Caco-2 (cell line): ENCODE results near the gene HHIPL1. TPM values are rescaled to one million over a fixed set of nuclear protein-coding genes. Genes with fewer than 3 reads are reported as not detected.
A peak's percentile ranks its signal among the peaks of the same experiment; 100 is the strongest.

Experiments
- BruUV-seq: library from RNA; stranded (reverse); fragments of 400-500 nt; replicated peaks from 2 replicates; lab custom pipeline; 2021; lab: Mats Ljungman, UMichigan
- CTCF ChIA-PET: fragments of 300-600 bp; sonication (Branson Sonifier 250); formaldehyde crosslinking; loops from one replicate; lab custom pipeline; 2022; ENCODE audit warnings: antibody characterized with exemption; lab: Charles Lee
- POLR2A ChIA-PET: fragments of 300-600 bp; sonication (Branson Sonifier 250); formaldehyde crosslinking; loops from one replicate; lab custom pipeline; 2022; ENCODE audit warnings: antibody characterized with exemption; lab: Charles Lee
- DNase-seq, 2 experiments: peaks; one replicate each; pipeline versions ENCODE4 v3.0.0 to v3.0.0-alpha.2; 2020 to 2022
- H3K27me3 ChIP-seq: replicated peaks from 2 replicates; pipeline ENCODE4 v1.6.0; 2011; ENCODE audit warnings: low read length; ENCODE audit not compliant: control insufficient read depth, insufficient read depth
- H3K36me3 ChIP-seq: 2 replicates; pipeline ENCODE4 v1.5.1; 2011; ENCODE audit warnings: low read length; ENCODE audit not compliant: control insufficient read depth, insufficient read depth
- H3K4me1 ChIP-seq: fragments of 250-450 bp; sonication (Bioruptor Pico); 2 replicates; pipeline ENCODE4 v1.5.1; 2020; ENCODE audit warnings: mild to moderate bottlenecking
- H3K4me3 ChIP-seq: 2 replicates; pipeline ENCODE4 v1.5.1; 2011; ENCODE audit warnings: low read depth, mild to moderate bottlenecking, control low read depth, low read length
- H3K9me3 ChIP-seq: fragments of 250-450 bp; sonication (Bioruptor Pico); 2 replicates; pipeline ENCODE4 v1.5.1; 2020; ENCODE audit warnings: mild to moderate bottlenecking, moderate library complexity
- H3K27ac Mint-ChIP-seq: one replicate; pipeline ENCODE4 v1.8.0; 2022; ENCODE audit warnings: mixed read lengths; ENCODE audit not compliant: unreplicated experiment
- H3K27me3 Mint-ChIP-seq: one replicate; pipeline ENCODE4 v1.8.0; 2022; ENCODE audit warnings: mixed read lengths; ENCODE audit not compliant: insufficient read depth, unreplicated experiment
- H3K36me3 Mint-ChIP-seq: one replicate; pipeline ENCODE4 v1.8.0; 2022; ENCODE audit warnings: mild to moderate bottlenecking, mixed read lengths; ENCODE audit not compliant: insufficient read depth, unreplicated experiment
- H3K4me1 Mint-ChIP-seq: one replicate; pipeline ENCODE4 v1.8.0; 2022; ENCODE audit warnings: low read depth, mixed read lengths; ENCODE audit not compliant: unreplicated experiment
- H3K4me3 Mint-ChIP-seq: one replicate; pipeline ENCODE4 v1.8.0; 2022; ENCODE audit warnings: mild to moderate bottlenecking, moderate library complexity, mixed read lengths; ENCODE audit not compliant: unreplicated experiment
- H3K9me3 Mint-ChIP-seq: one replicate; pipeline ENCODE4 v1.8.0; 2022; ENCODE audit warnings: mixed read lengths; ENCODE audit not compliant: unreplicated experiment
- intact Hi-C: fragments of 100-400 bp; cut with micrococcal nuclease; formaldehyde crosslinking; loops from one replicate; pipeline ENCODE4 v1.10.0; 2022; ENCODE audit not compliant: unreplicated experiment
- total RNA-seq: library from RNA; stranded (reverse); gene quantifications from 2 replicates; pipeline ENCODE4 v1.2.3, GENCODE V29; 2022
- TF ChIP-seq, protein P1 (sequence below), 2 experiments: fragments of 200-600 bp in 1 of 2; IDR thresholded peaks; 1 replicate in 1 of 2; 2 replicates in 1 of 2; pipeline versions ENCODE4 v1.5.1 to v1.8.0; 2011 to 2022; ENCODE audit warnings: antibody characterized with exemption in 1 of 2, control low read depth in 1 of 2, inconsistent platforms in 1 of 2, low read depth in 1 of 2, low read length in 1 of 2, mild to moderate bottlenecking in 1 of 2, moderate library complexity in 1 of 2; ENCODE audit not compliant: insufficient read depth in 1 of 2, severe bottlenecking in 1 of 2, unreplicated experiment in 1 of 2

Gene HHIPL1
- total RNA-seq, 1 experiment from 2014 or later, result 2.9 TPM

DNA sequence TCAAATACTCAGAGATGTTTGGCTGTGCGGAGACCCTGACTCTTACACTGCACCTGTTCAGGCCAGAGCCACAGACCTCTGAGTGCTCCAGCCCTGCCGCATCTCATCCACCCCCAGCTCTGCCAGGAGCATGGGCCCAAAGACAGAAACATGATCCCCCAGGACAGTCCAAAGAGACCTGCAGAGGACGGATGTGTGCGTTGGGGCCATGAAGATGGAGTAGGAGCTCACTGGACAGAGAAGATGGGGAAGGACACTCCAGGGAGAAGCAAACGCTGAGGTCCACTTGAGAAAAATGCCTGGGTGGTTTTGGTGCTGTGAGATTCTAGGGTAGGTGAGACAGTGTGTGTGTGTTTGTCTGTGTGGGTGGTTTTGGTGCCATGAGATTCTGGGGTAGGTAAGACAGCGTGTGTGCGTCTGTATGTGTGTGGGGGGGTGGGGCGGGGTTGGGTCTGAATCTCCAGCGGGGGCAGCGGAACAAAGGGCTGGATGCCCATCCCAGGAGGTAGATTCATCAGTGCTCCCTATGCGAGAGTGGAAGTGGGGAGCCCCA, 818 bp upstream of the HHIPL1 start:
- Mint-ChIP-seq H3K4me1 (no peaks in the 10 kb centered on the region), H3K4me3 (peak overlapping the region; percentile 67), H3K9me3 (no peaks in the 10 kb centered on the region), H3K27ac (no peak overlapping the region), H3K27me3 (no peaks in the 10 kb centered on the region), H3K36me3 (peaks cover 5% of the 10 kb centered on the region)
- Histone ChIP-seq H3K9me3 (no peaks in the 10 kb centered on the region), H3K4me3 (no peak overlapping the region; the same call in 1 of the 2 replicates), H3K27me3 (no peaks in the 10 kb centered on the region), H3K36me3 (no peaks in the 10 kb centered on the region), H3K4me1 (peaks cover 6% of the 10 kb centered on the region; the same call in 1 of the 2 replicates)
- ChIA-PET POLR2A (no interaction called here), CTCF (no interaction called here)
- intact Hi-C loops, result no loop called here
- TF ChIP-seq, protein P1, sequence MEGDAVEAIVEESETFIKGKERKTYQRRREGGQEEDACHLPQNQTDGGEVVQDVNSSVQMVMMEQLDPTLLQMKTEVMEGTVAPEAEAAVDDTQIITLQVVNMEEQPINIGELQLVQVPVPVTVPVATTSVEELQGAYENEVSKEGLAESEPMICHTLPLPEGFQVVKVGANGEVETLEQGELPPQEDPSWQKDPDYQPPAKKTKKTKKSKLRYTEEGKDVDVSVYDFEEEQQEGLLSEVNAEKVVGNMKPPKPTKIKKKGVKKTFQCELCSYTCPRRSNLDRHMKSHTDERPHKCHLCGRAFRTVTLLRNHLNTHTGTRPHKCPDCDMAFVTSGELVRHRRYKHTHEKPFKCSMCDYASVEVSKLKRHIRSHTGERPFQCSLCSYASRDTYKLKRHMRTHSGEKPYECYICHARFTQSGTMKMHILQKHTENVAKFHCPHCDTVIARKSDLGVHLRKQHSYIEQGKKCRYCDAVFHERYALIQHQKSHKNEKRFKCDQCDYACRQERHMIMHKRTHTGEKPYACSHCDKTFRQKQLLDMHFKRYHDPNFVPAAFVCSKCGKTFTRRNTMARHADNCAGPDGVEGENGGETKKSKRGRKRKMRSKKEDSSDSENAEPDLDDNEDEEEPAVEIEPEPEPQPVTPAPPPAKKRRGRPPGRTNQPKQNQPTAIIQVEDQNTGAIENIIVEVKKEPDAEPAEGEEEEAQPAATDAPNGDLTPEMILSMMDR (IDR thresholded peaks at IDR 0.05; ENCODE audit: insufficient read depth in 1 of 2, low read depth in 1 of 2, low read length in 1 of 2, severe bottlenecking in 1 of 2, unreplicated experiment in 1 of 2), result no peak
- DNase-seq, result no peak
- no TSS peak for BruUV-seq

DNA sequence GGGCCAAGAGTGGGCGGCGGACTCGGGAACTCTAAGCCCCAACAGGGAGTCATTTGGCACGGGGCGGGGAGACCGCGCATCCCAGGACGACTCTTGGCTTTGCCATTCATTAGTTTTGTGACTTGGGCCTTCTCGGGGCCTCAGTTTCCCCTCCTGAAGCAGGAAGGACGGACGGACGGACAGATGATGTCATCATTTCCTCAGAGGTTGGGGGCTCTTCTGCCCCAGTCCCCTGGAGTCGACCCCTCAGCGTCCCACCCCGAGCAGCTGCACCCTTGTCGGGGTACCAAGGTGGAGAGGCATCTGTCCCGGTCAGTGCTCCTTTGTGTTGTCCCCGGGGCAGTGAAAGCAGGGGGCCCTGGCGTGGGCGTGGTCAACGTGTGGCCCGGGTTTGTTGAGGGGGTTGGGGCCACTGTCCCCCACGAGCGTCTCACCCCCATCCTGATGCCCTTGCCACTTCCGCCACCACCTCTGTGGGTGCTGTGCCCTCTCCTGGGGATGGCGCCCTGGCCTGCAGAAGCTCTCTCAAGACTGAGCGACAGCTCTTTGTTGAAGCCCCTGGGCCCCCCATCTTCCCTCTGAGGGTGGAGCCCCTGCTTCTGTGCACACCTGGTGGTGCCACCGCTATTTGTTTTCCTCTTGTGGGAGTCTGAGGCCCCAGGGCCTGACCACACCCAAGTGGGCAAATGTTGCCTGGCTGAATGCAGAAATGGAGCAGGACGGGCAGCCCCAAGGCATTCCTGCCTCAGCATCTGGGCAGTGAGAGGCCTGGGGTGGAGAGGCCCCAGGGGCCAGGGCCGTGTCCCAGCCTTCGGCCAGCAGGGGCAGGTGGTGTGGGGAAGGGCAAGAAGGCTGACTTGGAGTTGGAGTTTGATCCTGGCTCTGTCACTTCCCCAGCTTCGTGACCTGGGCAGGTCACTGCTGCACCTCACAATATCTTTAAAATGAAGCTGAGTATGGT, 896 bp downstream of the HHIPL1 start:
- CTCF ChIA-PET, result no interaction called here
- peaks cover 5% of the 10 kb centered on the region for H3K36me3 Mint-ChIP-seq
- peak overlapping the region; percentile 67 for H3K4me3 Mint-ChIP-seq
- DNase-seq, result peak in 1 of 2 experiments; percentile 10
- no peaks in the 10 kb centered on the region for H3K27me3 Mint-ChIP-seq
- intact Hi-C loops, result no loop called here
- no peaks in the 10 kb centered on the region for H3K4me1 Mint-ChIP-seq
- POLR2A ChIA-PET, result no interaction called here
- peak overlapping the region; percentile 50 for H3K4me3 ChIP-seq
- no peaks in the 10 kb centered on the region for H3K9me3 ChIP-seq
- TF ChIP-seq, protein P1 (IDR thresholded peaks at IDR 0.05; ENCODE audit: insufficient read depth in 1 of 2, low read depth in 1 of 2, low read length in 1 of 2, severe bottlenecking in 1 of 2, unreplicated experiment in 1 of 2), result no peak
- H3K36me3 ChIP-seq, result no peaks in the 10 kb centered on the region
- no peak overlapping the region for H3K27ac Mint-ChIP-seq
- H3K4me1 ChIP-seq, result peaks cover 6% of the 10 kb centered on the region; the same call in 1 of the 2 replicates
- no peaks in the 10 kb centered on the region for H3K27me3 ChIP-seq
- H3K9me3 Mint-ChIP-seq, result no peaks in the 10 kb centered on the region
- no TSS peak for BruUV-seq

DNA sequence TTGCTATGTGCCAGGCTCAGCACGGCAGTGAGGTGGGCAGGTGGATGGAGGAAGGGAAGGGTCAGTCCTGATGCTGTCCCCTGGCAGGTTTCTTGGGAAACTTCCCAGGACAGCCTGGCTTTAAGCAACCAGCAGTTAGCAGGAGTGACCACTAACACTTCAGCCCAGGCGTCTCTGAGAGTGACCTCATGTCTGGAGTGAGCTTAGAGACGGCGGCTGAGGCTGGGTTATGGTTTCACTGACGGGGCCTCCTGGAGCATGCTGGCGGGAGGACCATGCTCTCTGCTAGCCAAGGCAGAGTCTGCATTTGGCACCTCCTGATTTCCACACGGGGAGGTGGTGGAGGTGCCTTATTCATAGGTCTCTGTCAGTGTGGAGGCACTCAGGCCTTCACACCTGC, 2.5 kb downstream of the HHIPL1 start:
- Mint-ChIP-seq H3K36me3 (peaks cover 5% of the 10 kb centered on the region), H3K27me3 (no peaks in the 10 kb centered on the region), H3K4me3 (no peak overlapping the region), H3K9me3 (no peaks in the 10 kb centered on the region), H3K27ac (no peak overlapping the region), H3K4me1 (no peaks in the 10 kb centered on the region)
- no peaks in the 10 kb centered on the region for H3K27me3 ChIP-seq
- H3K9me3 ChIP-seq, result no peaks in the 10 kb centered on the region
- no TSS peak for BruUV-seq
- ChIA-PET POLR2A (no interaction called here), CTCF (no interaction called here)
- intact Hi-C loops, result no loop called here
- peaks cover 6% of the 10 kb centered on the region; the same call in 1 of the 2 replicates for H3K4me1 ChIP-seq
- H3K36me3 ChIP-seq, result no peaks in the 10 kb centered on the region
- no peak for DNase-seq
- TF ChIP-seq, protein P1 (IDR thresholded peaks at IDR 0.05; ENCODE audit: insufficient read depth in 1 of 2, low read depth in 1 of 2, low read length in 1 of 2, severe bottlenecking in 1 of 2, unreplicated experiment in 1 of 2), result no peak
- H3K4me3 ChIP-seq, result no peak overlapping the region
